C4-2B (cell line): ENCODE data around the gene SUV39H2.

ENCODE experiments used
- H3K27ac ChIP-seq: fragments of 450-650 bp; 2 replicates; pipeline ENCODE4 v1.5.1; 2017
- ZFX ChIP-seq: fragments of 450-650 bp; IDR thresholded peaks from 2 replicates; pipeline ENCODE4 v1.6.1; 2017
- TF ChIP-seq, protein P1 (sequence below): fragments of 450-650 bp; conservative IDR thresholded peaks from 2 replicates; pipeline ENCODE4 v1.5.1; 2017; ENCODE audit warnings: mild to moderate bottlenecking

Gene SUV39H2

GRCh38 chr10:14904864-14905263, 26.2 kb downstream of the SUV39H2 start:
- no peak for TF ChIP-seq ZFX
- TF ChIP-seq, protein P1, sequence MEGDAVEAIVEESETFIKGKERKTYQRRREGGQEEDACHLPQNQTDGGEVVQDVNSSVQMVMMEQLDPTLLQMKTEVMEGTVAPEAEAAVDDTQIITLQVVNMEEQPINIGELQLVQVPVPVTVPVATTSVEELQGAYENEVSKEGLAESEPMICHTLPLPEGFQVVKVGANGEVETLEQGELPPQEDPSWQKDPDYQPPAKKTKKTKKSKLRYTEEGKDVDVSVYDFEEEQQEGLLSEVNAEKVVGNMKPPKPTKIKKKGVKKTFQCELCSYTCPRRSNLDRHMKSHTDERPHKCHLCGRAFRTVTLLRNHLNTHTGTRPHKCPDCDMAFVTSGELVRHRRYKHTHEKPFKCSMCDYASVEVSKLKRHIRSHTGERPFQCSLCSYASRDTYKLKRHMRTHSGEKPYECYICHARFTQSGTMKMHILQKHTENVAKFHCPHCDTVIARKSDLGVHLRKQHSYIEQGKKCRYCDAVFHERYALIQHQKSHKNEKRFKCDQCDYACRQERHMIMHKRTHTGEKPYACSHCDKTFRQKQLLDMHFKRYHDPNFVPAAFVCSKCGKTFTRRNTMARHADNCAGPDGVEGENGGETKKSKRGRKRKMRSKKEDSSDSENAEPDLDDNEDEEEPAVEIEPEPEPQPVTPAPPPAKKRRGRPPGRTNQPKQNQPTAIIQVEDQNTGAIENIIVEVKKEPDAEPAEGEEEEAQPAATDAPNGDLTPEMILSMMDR: no peak
- H3K27ac ChIP-seq: no peak overlapping the region

- no peak overlapping the region for H3K27ac ChIP-seq
- TF ChIP-seq ZFX: no peak
- TF ChIP-seq, protein P1: no peak
Measured at GRCh38 chr10:14905890-14906289, 27.2 kb downstream of the SUV39H2 start.

GRCh38 chr10:14906765-14907164, 28.1 kb downstream of the SUV39H2 start:
- TF ChIP-seq, protein P1: no peak
- TF ChIP-seq ZFX: no peak
- no peak overlapping the region for H3K27ac ChIP-seq

DNA sequence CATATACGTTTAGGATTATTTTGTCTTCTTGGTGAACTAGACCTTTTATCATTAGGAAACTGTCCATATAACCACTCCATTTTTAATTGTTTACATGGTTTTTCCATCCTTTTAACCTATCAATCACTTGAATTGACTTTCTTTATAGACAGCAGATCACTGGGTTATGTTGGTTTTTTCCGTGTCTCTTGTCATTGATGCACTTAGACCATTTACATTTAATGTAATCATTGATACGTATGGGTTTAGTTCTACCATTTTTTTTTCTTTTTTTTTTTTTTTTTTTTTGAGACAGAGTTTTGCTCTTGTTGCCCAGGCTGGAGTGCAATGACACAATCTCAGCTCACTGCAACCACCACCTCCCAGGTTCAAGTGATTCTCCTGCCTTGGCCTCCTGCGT, 28.9 kb downstream of the SUV39H2 start:
- peak overlapping the region; percentile 73 for H3K27ac ChIP-seq

DNA sequence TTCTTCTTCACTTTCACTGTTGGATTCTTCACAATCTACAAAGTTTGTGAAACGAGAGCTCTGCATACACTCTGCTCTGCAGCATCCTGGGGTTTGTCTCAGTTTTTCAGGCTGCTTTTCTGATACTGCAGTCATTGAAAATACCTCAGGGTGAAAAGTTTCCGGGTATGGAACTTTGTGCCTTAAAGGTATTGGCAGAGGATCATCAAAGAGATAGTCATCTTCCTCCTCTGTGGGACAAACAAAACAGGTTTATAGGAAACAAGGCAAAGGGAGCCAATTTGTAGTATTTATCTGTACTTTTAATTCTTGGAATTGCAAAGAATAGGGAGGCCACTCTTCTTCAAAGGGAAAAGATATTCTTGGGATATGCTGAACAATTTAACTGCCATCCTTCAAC, 30.4 kb downstream of the SUV39H2 start:
- TF ChIP-seq ZFX: no peak
- TF ChIP-seq, protein P1: no peak
- peak overlapping the region; percentile 73; the same call in 1 of the 2 replicates for H3K27ac ChIP-seq

- TF ChIP-seq ZFX: no peak
- TF ChIP-seq, protein P1: no peak
Measured at GRCh38 chr10:14910953-14911352, 32.3 kb downstream of the SUV39H2 start.

DNA sequence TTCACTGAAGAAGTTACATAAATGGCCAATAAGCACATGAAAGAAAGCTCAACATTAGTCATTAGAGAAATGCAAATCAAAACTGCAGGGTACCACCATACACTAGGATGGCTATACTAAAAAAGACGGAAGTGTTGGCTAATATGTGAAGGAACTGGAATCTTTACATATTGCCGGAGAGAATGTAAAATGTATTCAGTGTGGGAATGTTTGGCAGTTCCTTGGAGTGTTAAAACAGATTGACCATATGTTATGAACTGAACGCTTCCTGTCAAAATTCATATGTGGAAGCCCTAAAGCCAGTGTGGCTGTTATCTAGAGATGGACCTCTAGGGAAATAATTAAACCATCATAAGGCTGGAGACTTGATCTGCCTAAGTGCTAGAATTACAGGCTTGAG, 33.1 kb downstream of the SUV39H2 start:
- no peak overlapping the region for H3K27ac ChIP-seq
- no peak for TF ChIP-seq ZFX
- TF ChIP-seq, protein P1: no peak

More at GRCh38 chr10:14910953-14911352, 32.3 kb downstream of the SUV39H2 start:
- H3K27ac ChIP-seq: no peak overlapping the region; the same call in 1 of the 2 replicates

DNA sequence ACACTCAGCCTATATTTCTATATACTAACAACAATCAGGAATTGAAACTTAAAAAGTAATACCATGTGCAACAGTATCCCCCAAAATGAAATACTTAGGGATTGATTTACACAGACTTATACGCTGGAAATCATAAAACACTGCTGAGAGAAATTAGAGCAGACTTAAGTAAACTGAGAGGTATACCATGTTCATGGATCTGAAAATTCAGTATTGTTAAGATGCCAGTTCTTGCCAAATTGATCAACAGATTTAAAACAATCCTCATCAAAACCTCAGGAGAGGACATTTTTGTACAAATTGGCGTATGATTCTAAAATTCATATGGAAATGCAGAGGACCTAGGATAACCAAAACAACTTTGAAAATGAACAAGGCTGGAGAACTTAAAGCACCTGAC, 37.9 kb downstream of the SUV39H2 start:
- H3K27ac ChIP-seq: no peak overlapping the region
- TF ChIP-seq, protein P1: no peak
- TF ChIP-seq ZFX: no peak
